ENCODE results near the gene ASB4.

DNA sequence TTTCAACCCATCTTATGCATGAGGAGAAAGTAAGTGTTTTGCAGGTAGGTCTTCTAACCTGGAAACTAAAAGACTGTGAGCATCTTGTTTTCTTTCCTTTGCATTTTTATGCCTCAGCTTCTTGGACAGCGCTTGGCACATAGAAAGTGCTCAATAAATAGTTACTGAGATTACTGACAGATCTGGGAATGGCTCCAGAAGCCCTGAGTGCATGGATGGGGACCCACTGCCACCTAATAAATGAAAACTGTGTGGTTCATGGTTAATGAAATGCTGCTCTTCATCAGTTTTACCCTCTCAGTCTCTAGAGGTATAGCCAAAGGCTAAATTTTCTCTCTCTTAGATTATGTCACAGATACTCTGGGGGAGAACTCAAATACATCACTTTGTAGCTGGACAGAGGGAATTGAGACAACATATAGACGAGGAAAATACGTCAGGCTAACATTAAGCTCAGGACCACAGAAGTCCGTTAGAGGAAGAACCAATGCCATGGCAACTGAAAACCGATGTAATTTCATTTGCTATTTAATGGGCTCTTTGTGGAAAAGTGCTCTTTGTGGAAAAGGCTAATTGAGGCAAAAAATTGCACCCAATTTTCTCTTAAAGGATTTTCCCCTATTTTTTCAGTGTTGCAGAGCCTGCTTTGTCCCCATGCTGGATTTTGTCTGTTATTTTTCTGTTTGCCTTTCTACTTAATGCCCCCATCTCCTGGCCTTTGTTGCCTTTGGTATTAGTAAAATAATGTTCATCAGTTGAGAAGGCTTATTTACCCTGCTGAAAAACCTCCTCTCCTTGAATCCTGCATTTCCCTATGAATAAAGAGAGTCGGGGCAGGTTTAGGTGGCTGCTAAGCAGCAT is 17.8 kb downstream of the ASB4 start:
- TF ChIP-seq, protein P1, sequence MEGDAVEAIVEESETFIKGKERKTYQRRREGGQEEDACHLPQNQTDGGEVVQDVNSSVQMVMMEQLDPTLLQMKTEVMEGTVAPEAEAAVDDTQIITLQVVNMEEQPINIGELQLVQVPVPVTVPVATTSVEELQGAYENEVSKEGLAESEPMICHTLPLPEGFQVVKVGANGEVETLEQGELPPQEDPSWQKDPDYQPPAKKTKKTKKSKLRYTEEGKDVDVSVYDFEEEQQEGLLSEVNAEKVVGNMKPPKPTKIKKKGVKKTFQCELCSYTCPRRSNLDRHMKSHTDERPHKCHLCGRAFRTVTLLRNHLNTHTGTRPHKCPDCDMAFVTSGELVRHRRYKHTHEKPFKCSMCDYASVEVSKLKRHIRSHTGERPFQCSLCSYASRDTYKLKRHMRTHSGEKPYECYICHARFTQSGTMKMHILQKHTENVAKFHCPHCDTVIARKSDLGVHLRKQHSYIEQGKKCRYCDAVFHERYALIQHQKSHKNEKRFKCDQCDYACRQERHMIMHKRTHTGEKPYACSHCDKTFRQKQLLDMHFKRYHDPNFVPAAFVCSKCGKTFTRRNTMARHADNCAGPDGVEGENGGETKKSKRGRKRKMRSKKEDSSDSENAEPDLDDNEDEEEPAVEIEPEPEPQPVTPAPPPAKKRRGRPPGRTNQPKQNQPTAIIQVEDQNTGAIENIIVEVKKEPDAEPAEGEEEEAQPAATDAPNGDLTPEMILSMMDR (IDR thresholded peaks at IDR 0.05), result no peak
- TF ChIP-seq POLR2A (IDR thresholded peaks at IDR 0.05), result no peak

All from adrenal gland (tissue), 5 donors.